Activated T-cell treated with anti-CD3 and anti-CD28 coated beads, Interleukin-2, amount 50 U/mL, for 48 hours (primary cell): ENCODE measurements around the gene ANKRD18A.

ENCODE experiments used
- DNase-seq, 2 experiments: peaks; one replicate each; pipeline ENCODE4 v3.0.0-alpha.2; 2020

The ANKRD18A gene

GRCh38 chr9:38526591-38526990 lies 93.8 kb downstream of the ANKRD18A start:
- DNase-seq: no peak

GRCh38 chr9:38523121-38523520 lies 97.3 kb downstream of the ANKRD18A start:
- DNase-seq: no peak

GRCh38 chr9:38521762-38522161 lies 98.6 kb downstream of the ANKRD18A start:
- no peak for DNase-seq
